ENCODE data around the gene DPF3. TPM values are rescaled to one million over a fixed set of nuclear protein-coding genes. Genes with fewer than 3 reads are reported as not detected.

The DPF3 gene
- total RNA-seq, 1 donor from 2014 or later: 0.86 TPM

- no peak for DNase-seq (ENCODE audit: low read depth)
- no peak overlapping the region for H3K4me3 ChIP-seq (ENCODE audit: low read depth, low read length)
- no peak for TF ChIP-seq CTCF (conservative IDR thresholded peaks at IDR 0.05; ENCODE audit: low read depth, low read length)
Measured at GRCh38 chr14:72771561-72771960, 122.3 kb downstream of the DPF3 start.

- DNase-seq (ENCODE audit: low read depth): no peak
- TF ChIP-seq CTCF (conservative IDR thresholded peaks at IDR 0.05; ENCODE audit: low read depth, low read length): no peak
- H3K4me3 ChIP-seq (ENCODE audit: low read depth, low read length): no peak overlapping the region
Measured at GRCh38 chr14:72766296-72766695, 127.6 kb downstream of the DPF3 start.

GRCh38 chr14:72763892-72764291 is 130.0 kb downstream of the DPF3 start:
- no peak for DNase-seq (ENCODE audit: low read depth)
- TF ChIP-seq CTCF (conservative IDR thresholded peaks at IDR 0.05; ENCODE audit: low read depth, low read length): no peak
- no peak overlapping the region for H3K4me3 ChIP-seq (ENCODE audit: low read depth, low read length)

GRCh38 chr14:72759670-72760069 is 134.2 kb downstream of the DPF3 start:
- TF ChIP-seq CTCF (conservative IDR thresholded peaks at IDR 0.05; ENCODE audit: low read depth, low read length): no peak
- DNase-seq (ENCODE audit: low read depth): no peak
- no peak overlapping the region for H3K4me3 ChIP-seq (ENCODE audit: low read depth, low read length)

GRCh38 chr14:72758993-72759392 is 134.9 kb downstream of the DPF3 start:
- no peak overlapping the region for H3K4me3 ChIP-seq (ENCODE audit: low read depth, low read length)
- no peak for DNase-seq (ENCODE audit: low read depth)
- TF ChIP-seq CTCF (conservative IDR thresholded peaks at IDR 0.05; ENCODE audit: low read depth, low read length): no peak

- H3K4me3 ChIP-seq (ENCODE audit: low read depth, low read length): no peak overlapping the region
- TF ChIP-seq CTCF (conservative IDR thresholded peaks at IDR 0.05; ENCODE audit: low read depth, low read length): no peak
- no peak for DNase-seq (ENCODE audit: low read depth)
Measured at GRCh38 chr14:72758420-72758819, 135.5 kb downstream of the DPF3 start.

- TF ChIP-seq CTCF (conservative IDR thresholded peaks at IDR 0.05; ENCODE audit: low read depth, low read length): no peak
- DNase-seq (ENCODE audit: low read depth): no peak
- no peak overlapping the region for H3K4me3 ChIP-seq (ENCODE audit: low read depth, low read length)
Measured at GRCh38 chr14:72756967-72757366, 136.9 kb downstream of the DPF3 start.

Measured in epithelial cell of proximal tubule (primary cell).